Lung (tissue), 12 donors: ENCODE results near the gene TULP3. TPM values are rescaled to one million over a fixed set of nuclear protein-coding genes. Genes with fewer than 3 reads are reported as not detected.
"Not testable (repeated sequence)": the region's sequence is repeated elsewhere in the genome, so short reads cannot be mapped to it uniquely, and the experiment has no call there.

Source experiments
- ATAC-seq: fragments of 200-7000 bp; cut with Tn5 transposase; one replicate; pipeline ENCODE4 v1.9.1; 2020; ENCODE audit warnings: moderate number of reproducible peaks; ENCODE audit not compliant: insufficient read depth, low FRiP score
- DNase-seq, 3 donors: peaks; one replicate each; pipeline ENCODE4 v3.0.0-alpha.2; 2013 to 2017
- H3K27ac ChIP-seq, 2 donors: one replicate each; pipeline ENCODE4 v1.5.1; 2013; ENCODE audit warnings: mild to moderate bottlenecking in 2 of 2, moderate library complexity in 2 of 2, control low read depth in 1 of 2, inconsistent platforms in 1 of 2, low read depth in 1 of 2, low read length in 1 of 2
- H3K27me3 ChIP-seq, 3 donors: one replicate each; pipeline ENCODE4 v1.5.1; 2013; ENCODE audit warnings: low read length in 2 of 3; ENCODE audit not compliant: control insufficient read depth in 3 of 3, insufficient read depth in 3 of 3
- H3K36me3 ChIP-seq, 4 donors: one replicate each; pipeline ENCODE4 v1.5.1; 2013; ENCODE audit warnings: low read length in 4 of 4, mild to moderate bottlenecking in 1 of 4, moderate library complexity in 1 of 4; ENCODE audit not compliant: control insufficient read depth in 4 of 4, insufficient read depth in 4 of 4
- H3K4me1 ChIP-seq, 5 donors: one replicate each; pipeline ENCODE4 v1.5.1; 2013; ENCODE audit warnings: low read length in 5 of 5, mild to moderate bottlenecking in 2 of 5, moderate library complexity in 1 of 5; ENCODE audit not compliant: control insufficient read depth in 5 of 5, insufficient read depth in 5 of 5
- H3K4me3 ChIP-seq: one replicate; pipeline ENCODE4 v1.5.1; 2013; ENCODE audit warnings: mild to moderate bottlenecking, control low read depth, moderate library complexity
- H3K9ac ChIP-seq, 2 donors: one replicate each; pipeline ENCODE4 v1.5.1; 2013; ENCODE audit warnings: low read length in 2 of 2, control low read depth in 1 of 2; ENCODE audit not compliant: insufficient read depth in 1 of 2
- H3K9me3 ChIP-seq, 4 donors: one replicate each; pipeline ENCODE4 v1.5.1; 2013; ENCODE audit warnings: low read length in 3 of 4, mild to moderate bottlenecking in 1 of 4, moderate library complexity in 1 of 4; ENCODE audit not compliant: control insufficient read depth in 4 of 4, insufficient read depth in 3 of 4
- CTCF ChIP-seq: IDR thresholded peaks from 2 replicates; pipeline ENCODE4 v1.5.1; 2012; ENCODE audit warnings: mild to moderate bottlenecking; ENCODE audit errors: control extremely low read depth, extremely low read depth
- WGBS, 2 donors: extraction: QIAGEN DNeasy Blood & Tissue Kit; methylation state at CpG; one replicate each; pipeline ENCODE4 v1.1.7; 2013; 5-methylcytosine and 5-hydroxymethylcytosine counted together
- polyA plus RNA-seq, 2 donors: library from polyadenylated mRNA; stranded (reverse); fragments of 200-250 nt; gene quantifications; one replicate each; pipeline ENCODE4 v1.2.1, GENCODE V29; 2013
- total RNA-seq, 2 donors: library from RNA; depleted of rRNA in 1 of 2; stranded (reverse); fragments of >200 nt in 1 of 2; gene quantifications; one replicate each; pipeline ENCODE4 v1.2.1, GENCODE V29; 2014 to 2021
- donor health status: control.
- donor health status: control.
- donor health status: Bipolar disorder and iron deficiency.
- donor health status: healthy.
- donor health status: DM: yes; HTN: yes; CAD: no.

Gene TULP3
- total and polyA plus RNA-seq, 4 donors = 7.4 to 30.7 (median 13.2) TPM

- no peaks in the 10 kb centered on the region for H3K4me1 ChIP-seq
- ATAC-seq = no peak
- no peak for DNase-seq
- no peak overlapping the region for H3K27ac ChIP-seq
- H3K9ac ChIP-seq = no peak overlapping the region
- no peaks in the 10 kb centered on the region for H3K27me3 ChIP-seq
- TF ChIP-seq CTCF = no peak
- no peak overlapping the region for H3K4me3 ChIP-seq
- no peaks in the 10 kb centered on the region for H3K9me3 ChIP-seq
- peaks cover 0 to 21% (median 6%) of the 10 kb centered on the region in 4 donors for H3K36me3 ChIP-seq
Measured at GRCh38 chr12:2860170-2860569, 30.5 kb upstream of the TULP3 start.

- H3K9ac ChIP-seq = no peak overlapping the region
- H3K27me3 ChIP-seq = no peaks in the 10 kb centered on the region
- ATAC-seq = no peak
Measured at GRCh38 chr12:2862876-2863275, 27.8 kb upstream of the TULP3 start.

GRCh38 chr12:2863402-2863801, 27.3 kb upstream of the TULP3 start:
- not testable (repeated sequence) for H3K9me3 ChIP-seq, H3K27ac ChIP-seq, H3K4me3 ChIP-seq, H3K4me1 ChIP-seq, H3K9ac ChIP-seq, H3K27me3 ChIP-seq, DNase-seq, ATAC-seq
- WGBS, 2 donors = 93 to 96% methylated on average over 7 of the region's 7 CpGs
- H3K36me3 ChIP-seq = peaks cover 0 to 19% (median 3%) of the 10 kb centered on the region in 4 donors

More at GRCh38 chr12:2862876-2863275, 27.8 kb upstream of the TULP3 start:
- no peak for DNase-seq
- TF ChIP-seq CTCF = no peak
- no peak overlapping the region for H3K4me3 ChIP-seq
- H3K36me3 ChIP-seq = peaks cover 0 to 25% (median 4%) of the 10 kb centered on the region in 4 donors
- 94 to 95% methylated on average over 7 of the region's 7 CpGs for WGBS, 2 donors
- no peak overlapping the region for H3K27ac ChIP-seq
- H3K4me1 ChIP-seq = no peaks in the 10 kb centered on the region
- no peaks in the 10 kb centered on the region for H3K9me3 ChIP-seq

- 97% methylated on average over 9 of the region's 9 CpGs for WGBS, 2 donors
- Histone ChIP-seq H3K9me3 (no peaks in the 10 kb centered on the region), H3K4me1 (no peaks in the 10 kb centered on the region), H3K27me3 (no peaks in the 10 kb centered on the region), H3K4me3 (no peak overlapping the region), H3K27ac (no peak overlapping the region), H3K9ac (no peak overlapping the region), H3K36me3 (peaks cover 0 to 17% (median 2%) of the 10 kb centered on the region in 4 donors)
- no peak for TF ChIP-seq CTCF
- DNase-seq (no peak), ATAC-seq (no peak)
Measured at GRCh38 chr12:2864198-2864597, 26.5 kb upstream of the TULP3 start.

GRCh38 chr12:2868986-2869632, 21.6 kb upstream of the TULP3 start:
- not testable (repeated sequence) for H3K4me3 ChIP-seq, H3K27me3 ChIP-seq, H3K4me1 ChIP-seq, H3K27ac ChIP-seq, ATAC-seq, DNase-seq, H3K9ac ChIP-seq, H3K9me3 ChIP-seq
- 91 to 98% methylated on average over 9 of the region's 9 CpGs for WGBS, 2 donors
- H3K36me3 ChIP-seq = peaks cover 0 to 12% (median 0%) of the 10 kb centered on the region in 4 donors
